Measurements from ENCODE around the gene AARS2.
A peak's percentile ranks its signal among the peaks of the same experiment; 100 is the strongest.
"Not testable (repeated sequence)": the region's sequence is repeated elsewhere in the genome, so short reads cannot be mapped to it uniquely, and the experiment has no call there.

AARS2 gene

DNA sequence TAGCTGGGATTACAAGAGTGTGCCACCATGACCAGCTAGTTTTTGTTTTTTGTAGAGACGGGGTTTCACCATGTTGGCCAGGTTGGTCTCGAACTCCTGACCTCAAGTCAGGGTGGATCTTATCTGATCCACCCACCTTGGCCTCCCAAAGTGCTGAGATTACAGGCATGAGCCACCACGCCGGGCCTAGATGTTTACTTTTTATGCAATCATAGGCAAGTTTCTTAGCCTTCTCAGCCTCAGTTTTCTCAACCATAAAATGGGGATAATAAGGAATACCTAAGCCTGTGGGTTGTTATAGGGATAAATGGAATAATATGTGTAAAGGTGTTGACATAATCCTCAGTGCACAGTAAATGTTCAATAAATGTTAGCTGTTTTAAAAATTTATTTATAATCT, 39.1 kb upstream of the AARS2 start:
- no peak for DNase-seq (ENCODE audit: low spot score)
- TF ChIP-seq, protein P1, sequence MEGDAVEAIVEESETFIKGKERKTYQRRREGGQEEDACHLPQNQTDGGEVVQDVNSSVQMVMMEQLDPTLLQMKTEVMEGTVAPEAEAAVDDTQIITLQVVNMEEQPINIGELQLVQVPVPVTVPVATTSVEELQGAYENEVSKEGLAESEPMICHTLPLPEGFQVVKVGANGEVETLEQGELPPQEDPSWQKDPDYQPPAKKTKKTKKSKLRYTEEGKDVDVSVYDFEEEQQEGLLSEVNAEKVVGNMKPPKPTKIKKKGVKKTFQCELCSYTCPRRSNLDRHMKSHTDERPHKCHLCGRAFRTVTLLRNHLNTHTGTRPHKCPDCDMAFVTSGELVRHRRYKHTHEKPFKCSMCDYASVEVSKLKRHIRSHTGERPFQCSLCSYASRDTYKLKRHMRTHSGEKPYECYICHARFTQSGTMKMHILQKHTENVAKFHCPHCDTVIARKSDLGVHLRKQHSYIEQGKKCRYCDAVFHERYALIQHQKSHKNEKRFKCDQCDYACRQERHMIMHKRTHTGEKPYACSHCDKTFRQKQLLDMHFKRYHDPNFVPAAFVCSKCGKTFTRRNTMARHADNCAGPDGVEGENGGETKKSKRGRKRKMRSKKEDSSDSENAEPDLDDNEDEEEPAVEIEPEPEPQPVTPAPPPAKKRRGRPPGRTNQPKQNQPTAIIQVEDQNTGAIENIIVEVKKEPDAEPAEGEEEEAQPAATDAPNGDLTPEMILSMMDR (IDR thresholded peaks at IDR 0.05; ENCODE audit: borderline replicate concordance, control extremely low read depth, extremely low read depth, insufficient read depth, missing control alignments): no peak
- in situ Hi-C loops (cut with MboI; ENCODE audit: low sequenced_read_pairs, unreplicated experiment): no loop called here

DNA sequence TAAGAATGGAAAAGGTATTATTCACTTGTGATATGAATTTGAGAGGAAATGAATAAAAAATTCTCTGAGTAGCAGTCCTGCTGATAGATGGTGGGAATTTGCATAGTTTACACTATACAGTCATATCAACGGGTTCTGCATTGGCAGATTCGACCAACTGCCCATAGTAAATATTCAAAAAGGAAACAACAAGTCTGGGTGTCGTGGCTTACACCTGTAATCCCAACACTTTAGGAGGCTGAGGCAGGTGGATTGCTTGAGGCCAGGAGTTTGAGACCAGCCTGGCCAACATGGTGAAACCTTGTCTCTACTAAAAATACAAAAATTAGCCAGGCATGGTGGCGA, 37.5 kb upstream of the AARS2 start:
- in situ Hi-C loops (cut with MboI; ENCODE audit: low sequenced_read_pairs, unreplicated experiment); DNase-seq (ENCODE audit: low spot score): not testable (repeated sequence)

DNA sequence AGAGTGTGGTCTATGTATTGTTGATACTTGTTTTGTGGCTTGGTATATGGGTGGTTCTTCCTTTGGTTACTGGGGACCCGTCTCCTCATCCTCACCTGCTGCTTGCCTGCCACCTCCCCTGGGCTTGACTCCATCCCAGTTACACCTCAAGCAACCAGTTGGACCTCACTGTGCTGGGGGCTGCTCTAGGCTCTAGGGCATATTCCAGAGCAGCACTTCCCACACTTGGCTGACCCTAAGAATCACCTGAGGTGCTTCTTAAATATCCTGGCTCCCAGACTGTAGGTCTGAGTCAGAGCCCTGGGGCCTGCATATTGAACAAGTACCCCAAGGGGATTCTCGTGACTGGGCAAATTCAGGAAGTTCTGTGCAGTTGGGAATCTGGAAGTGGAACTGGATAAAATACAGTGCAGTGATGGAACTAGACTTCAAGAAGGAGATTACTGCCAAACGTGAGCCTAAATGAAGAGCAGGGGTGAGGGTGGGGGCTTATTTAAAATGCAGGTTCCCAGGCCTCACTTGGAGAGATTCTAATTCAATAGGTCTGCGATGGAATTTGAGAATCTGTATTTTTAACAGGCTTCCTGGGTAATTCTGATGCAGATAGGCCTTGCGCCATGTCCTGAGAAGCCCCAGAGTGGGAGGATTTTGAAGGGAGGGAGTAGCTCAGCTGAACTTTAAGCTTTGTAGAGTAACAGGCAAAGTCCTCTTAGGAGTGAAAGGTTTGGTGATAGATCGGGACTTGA, 36.9 kb upstream of the AARS2 start:
- no peak for DNase-seq (ENCODE audit: low spot score)
- in situ Hi-C loops (cut with MboI; ENCODE audit: low sequenced_read_pairs, unreplicated experiment): no loop called here
- TF ChIP-seq, protein P1 (IDR thresholded peaks at IDR 0.05; ENCODE audit: borderline replicate concordance, control extremely low read depth, extremely low read depth, insufficient read depth, missing control alignments): no peak

DNA sequence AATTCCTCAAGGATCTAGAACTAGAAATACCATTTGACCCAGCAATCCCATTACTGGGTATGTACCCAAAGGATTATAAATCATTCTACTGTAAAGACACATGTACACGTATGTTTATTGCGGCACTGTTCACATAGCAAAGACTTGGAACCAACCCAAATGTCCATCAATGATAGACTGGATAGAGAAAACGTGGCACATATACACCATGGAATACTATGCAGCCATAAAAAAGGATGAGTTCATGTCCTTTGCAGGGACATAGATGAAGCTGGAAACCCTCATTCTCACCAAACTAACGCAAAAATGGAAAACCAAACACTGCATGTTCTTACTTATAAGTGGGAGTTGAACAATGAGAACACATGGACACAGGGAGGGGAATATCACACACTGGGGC, 33.7 kb upstream of the AARS2 start:
- in situ Hi-C loops (cut with MboI; ENCODE audit: low sequenced_read_pairs, unreplicated experiment); DNase-seq (ENCODE audit: low spot score): not testable (repeated sequence)

DNA sequence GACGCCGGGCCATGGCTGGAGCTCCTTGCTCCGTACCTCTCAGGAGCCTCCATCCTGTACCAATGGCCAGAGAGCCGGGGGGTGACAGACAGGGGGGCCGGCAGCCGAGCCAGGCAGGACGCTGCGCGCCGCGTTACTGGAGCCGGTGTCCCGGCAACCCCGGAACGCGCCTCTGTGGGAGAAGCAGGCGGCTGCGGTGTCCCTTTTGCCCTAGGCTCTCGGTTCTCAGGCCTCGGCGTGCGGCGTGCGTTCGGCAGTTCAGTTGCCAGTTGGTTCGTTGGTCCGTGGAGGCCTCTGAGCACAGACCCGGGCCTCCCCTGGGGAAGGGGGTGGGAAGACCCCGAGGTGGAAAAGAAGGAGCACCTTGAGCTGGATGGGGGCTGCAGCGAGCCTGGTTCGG, 29.3 kb upstream of the AARS2 start, which contains the start of gene SPATS1:
Gene SPATS1, plus strand, starts transcription at position 162 of the 400 bp plus-strand sequence. CDS start 446 bp downstream, outside the sequence.
- DNase-seq (ENCODE audit: low spot score): peak; percentile 19
- TF ChIP-seq, protein P1 (IDR thresholded peaks at IDR 0.05; ENCODE audit: borderline replicate concordance, control extremely low read depth, extremely low read depth, insufficient read depth, missing control alignments): no peak
- in situ Hi-C loops (cut with MboI; ENCODE audit: low sequenced_read_pairs, unreplicated experiment): no loop called here

DNA sequence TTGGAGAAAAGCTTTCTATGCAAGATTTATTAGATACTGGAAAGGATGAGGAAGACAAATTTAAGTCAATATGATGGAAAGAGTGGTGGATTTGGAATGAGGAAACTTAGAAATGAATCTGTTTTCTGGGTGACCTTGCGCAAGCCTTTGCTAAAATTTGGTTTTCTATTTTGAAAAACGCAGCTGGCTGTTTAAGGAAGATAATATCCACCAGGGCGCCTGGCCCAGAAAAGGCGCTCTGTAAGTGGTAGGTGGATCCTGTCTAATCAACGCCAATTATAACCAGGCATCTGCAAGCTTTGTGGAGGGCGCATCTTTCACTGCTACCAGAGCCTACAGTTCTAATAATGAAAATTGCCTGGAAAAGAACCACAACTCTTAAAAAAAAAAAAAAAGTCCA, 28.9 kb upstream of the AARS2 start:
- TF ChIP-seq, protein P1 (IDR thresholded peaks at IDR 0.05; ENCODE audit: borderline replicate concordance, control extremely low read depth, extremely low read depth, insufficient read depth, missing control alignments): no peak
- DNase-seq (ENCODE audit: low spot score): no peak
- in situ Hi-C loops (cut with MboI; ENCODE audit: low sequenced_read_pairs, unreplicated experiment): no loop called here

DNA sequence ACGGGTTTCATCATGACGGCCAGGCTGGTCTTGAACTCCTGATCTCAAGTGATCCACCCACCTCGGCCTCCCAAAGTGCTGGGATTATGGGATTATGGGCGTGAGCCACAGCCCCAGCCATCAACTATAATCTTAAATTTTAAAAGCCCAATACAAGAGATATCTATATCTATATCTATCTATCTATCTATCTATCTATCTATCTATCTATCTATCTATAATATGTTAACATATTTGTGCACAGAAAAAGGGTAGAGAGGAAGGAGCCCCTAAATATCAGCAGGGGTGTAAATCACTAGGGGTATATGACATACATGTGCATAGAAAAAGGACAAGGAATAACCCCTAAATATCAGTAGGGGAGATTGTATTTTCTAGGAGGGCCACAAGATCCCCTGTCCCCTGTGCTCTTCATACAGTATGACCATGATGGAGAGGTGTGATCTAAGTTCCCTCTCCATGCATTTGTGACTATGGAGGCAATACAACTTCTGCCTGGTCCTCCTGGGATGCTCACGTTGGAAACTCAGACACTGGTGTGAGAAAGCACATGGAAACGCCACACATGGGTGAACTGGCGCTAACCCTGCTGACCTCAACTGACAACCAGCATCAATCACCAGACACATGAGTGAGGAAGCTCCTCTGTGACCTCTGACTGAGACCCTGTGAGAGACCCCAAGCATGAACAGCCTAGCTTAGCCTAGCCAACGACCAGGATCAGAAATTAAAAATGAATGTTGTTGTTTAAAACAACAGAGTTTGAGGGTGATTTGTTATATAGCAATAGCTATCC, 28.1 kb upstream of the AARS2 start:
- TF ChIP-seq, protein P1 (IDR thresholded peaks at IDR 0.05; ENCODE audit: borderline replicate concordance, control extremely low read depth, extremely low read depth, insufficient read depth, missing control alignments): no peak
- in situ Hi-C loops (cut with MboI; ENCODE audit: low sequenced_read_pairs, unreplicated experiment): no loop called here
- no peak for DNase-seq (ENCODE audit: low spot score)
